WERI-Rb-1 (cell line): ENCODE results near the gene MSMB.
"Not testable (repeated sequence)": the region's sequence is repeated elsewhere in the genome, so short reads cannot be mapped to it uniquely, and the experiment has no call there.

Experiments
- DNase-seq: peaks from one replicate; pipeline ENCODE4 v3.0.0-alpha.2; 2020
- H3K27ac ChIP-seq: fragments of 250-450 bp; sonication (Bioruptor Pico); 2 replicates; pipeline ENCODE4 v1.5.1; 2020; ENCODE audit warnings: mild to moderate bottlenecking, moderate library complexity
- H3K27me3 ChIP-seq: fragments of 250-450 bp; sonication (Bioruptor Pico); 2 replicates; pipeline ENCODE4 v1.5.1; 2021; ENCODE audit warnings: mild to moderate bottlenecking, low read depth, moderate library complexity; ENCODE audit not compliant: insufficient read depth, severe bottlenecking
- H3K36me3 ChIP-seq: fragments of 250-450 bp; sonication (Bioruptor Pico); 2 replicates; pipeline ENCODE4 v1.5.1; 2020; ENCODE audit warnings: mild to moderate bottlenecking, moderate library complexity
- H3K4me3 ChIP-seq: 2 replicates; pipeline ENCODE4 v1.5.1; 2011; ENCODE audit warnings: low read depth, mild to moderate bottlenecking, control low read depth, low read length
- H3K9me3 ChIP-seq: fragments of 250-450 bp; sonication (Bioruptor Pico); 2 replicates; pipeline ENCODE4 v1.5.1; 2021; ENCODE audit warnings: mild to moderate bottlenecking, moderate library complexity; ENCODE audit not compliant: severe bottlenecking
- TF ChIP-seq, protein P1 (sequence below): IDR thresholded peaks from 2 replicates; pipeline ENCODE4 v1.5.1; 2011; ENCODE audit warnings: low read depth, mild to moderate bottlenecking, control low read depth, inconsistent platforms, low read length

The MSMB gene

DNA sequence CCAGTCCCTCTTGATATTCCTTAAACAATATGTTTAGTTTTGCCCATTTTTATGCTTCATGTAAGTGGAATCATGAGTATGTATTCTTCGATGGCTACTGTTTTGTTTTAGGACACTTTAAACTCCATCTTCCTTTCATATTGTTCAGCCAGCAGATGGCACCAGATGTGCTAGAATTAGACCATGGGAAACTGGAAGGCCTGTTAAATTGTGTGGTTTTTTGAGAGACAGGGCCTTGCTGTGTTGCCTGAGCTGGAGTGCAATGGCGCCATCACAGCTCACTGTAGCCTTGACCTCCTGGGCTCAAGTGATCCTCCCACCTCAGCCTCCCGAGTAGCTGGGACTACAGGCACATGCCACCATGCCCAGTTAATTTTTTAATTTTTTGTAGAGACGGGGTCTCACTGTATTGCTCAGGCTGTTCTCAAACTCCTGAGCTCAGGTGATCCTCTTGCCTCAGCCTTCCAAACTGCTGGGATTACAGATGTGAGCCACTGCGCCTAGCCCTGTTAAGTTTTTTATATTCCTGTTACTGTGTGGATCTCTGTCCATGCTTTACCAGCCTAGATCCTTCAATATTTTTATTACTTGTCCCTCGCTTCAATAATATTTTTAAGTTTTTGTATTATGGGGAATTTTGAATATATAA lies 62.4 kb downstream of the MSMB start:
- H3K4me3 ChIP-seq, H3K36me3 ChIP-seq, H3K27ac ChIP-seq, H3K9me3 ChIP-seq, H3K27me3 ChIP-seq: not testable (repeated sequence)
- TF ChIP-seq, protein P1, sequence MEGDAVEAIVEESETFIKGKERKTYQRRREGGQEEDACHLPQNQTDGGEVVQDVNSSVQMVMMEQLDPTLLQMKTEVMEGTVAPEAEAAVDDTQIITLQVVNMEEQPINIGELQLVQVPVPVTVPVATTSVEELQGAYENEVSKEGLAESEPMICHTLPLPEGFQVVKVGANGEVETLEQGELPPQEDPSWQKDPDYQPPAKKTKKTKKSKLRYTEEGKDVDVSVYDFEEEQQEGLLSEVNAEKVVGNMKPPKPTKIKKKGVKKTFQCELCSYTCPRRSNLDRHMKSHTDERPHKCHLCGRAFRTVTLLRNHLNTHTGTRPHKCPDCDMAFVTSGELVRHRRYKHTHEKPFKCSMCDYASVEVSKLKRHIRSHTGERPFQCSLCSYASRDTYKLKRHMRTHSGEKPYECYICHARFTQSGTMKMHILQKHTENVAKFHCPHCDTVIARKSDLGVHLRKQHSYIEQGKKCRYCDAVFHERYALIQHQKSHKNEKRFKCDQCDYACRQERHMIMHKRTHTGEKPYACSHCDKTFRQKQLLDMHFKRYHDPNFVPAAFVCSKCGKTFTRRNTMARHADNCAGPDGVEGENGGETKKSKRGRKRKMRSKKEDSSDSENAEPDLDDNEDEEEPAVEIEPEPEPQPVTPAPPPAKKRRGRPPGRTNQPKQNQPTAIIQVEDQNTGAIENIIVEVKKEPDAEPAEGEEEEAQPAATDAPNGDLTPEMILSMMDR, result peak; percentile 20; the same call in 1 of the 2 replicates
- peak; percentile 50 for DNase-seq
